Stimulated activated CD4-positive, alpha-beta T cell treated with anti-CD3 and anti-CD28 coated beads, Interleukin-15, amount 100 ng/mL, for 24 hours (primary cell): ENCODE measurements around the gene GALK1.
"Not testable (repeated sequence)": the region's sequence is repeated elsewhere in the genome, so short reads cannot be mapped to it uniquely, and the experiment has no call there.

ENCODE experiments used
- DNase-seq: peaks from one replicate; pipeline ENCODE4 v3.0.0-alpha.2; 2020

GALK1 gene

DNA sequence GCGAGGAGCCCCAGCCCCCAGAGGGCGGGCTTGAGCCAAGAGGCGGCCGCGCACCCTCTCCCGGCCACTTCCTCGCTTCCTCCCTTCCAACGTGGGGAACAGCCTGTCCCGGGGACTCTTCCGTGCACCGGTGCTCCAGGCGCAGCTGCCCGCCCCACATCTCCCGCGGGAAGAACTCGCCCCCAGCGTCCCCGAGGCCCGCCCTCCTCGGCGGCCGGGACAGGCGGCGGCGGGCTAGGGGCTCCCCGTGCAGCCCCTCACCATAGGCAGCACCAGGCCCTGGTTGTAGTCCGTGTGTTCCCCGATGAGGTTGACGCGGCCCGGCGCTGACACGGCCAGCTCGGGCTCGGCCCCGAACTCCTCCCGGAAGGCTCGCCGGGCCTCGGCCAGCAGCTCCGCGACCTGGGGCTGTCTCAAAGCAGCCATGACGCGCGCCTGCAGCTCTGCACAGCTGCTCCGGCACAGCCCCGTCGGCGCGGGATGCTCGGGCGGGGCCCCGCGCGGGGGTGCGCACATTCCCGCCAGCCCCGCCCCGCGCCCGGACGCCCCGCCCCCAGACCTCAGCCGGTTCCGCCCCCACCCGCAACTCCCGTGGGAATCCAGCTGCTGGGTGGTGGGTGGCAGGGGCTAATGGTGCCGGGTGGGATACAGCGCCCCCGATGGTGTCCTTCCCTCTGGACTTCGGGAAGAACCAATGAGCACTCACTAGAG is at the start of gene GALK1:
Gene GALK1 (minus strand): TSS at position 482 of the 711 bp plus-strand sequence. CDS start 56 bp downstream, at position 426.
- peak; percentile 84 for DNase-seq

DNA sequence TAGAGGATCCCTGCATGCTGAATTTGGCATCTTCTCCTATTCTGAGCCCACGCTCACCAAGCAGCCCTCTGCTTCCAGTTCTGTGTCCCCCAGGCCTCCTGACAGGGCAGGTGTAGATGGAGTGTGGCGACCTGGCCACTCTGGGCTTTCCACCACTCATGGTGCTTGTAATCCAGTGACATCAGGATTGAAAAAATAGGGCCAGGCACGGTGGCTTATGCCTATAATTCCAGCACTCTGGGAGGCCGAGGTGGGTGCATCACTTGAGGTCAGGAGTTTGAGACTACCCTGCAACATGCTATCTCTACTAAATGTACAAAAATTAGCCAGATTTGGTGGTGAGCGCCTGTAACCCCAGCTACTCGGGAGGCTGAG is 49.0 kb upstream of the GALK1 start:
- DNase-seq: no peak

DNA sequence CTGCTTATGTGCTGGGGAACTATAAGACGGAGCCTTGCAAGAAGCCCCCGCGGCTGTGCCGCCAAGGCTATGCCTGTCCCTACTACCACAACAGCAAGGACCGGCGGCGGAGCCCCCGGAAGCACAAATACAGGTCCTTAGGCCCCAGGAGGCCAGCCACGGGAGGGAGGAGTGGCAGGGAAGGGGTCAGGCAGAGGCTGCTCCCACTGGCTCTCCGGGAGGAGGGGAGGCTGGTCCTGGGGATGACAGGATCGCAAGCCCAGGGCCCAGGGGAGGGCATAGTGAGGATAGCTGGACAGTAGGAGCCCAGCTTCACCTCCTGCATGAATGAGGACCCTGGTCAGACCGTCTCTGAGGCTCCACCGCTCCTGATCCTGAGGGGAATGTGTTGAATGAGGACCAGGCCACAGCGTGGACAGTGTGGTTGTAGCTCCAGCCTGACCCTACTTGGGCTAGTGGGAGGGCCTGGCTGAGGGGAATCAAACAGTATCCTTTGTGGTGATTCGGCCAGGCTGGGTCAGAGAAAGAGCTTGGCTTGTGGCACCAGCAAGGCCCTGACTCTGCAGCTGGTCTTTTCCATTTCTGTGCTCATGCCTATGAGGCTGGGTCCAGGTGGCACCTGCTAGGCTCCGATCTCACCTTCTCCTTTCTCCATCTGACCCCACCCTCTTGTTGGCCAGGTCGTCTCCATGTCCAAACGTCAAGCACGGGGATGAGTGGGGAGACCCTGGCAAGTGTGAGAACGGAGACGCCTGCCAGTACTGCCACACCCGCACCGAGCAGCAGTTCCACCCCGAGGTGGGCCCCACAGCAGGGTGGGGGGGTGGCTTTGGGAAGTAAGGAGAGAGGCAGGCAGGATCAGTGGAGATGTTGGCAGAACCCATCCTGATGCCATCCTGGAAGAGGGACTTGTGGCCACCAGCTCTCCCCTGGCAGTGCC is 48.4 kb upstream of the GALK1 start:
- DNase-seq: no peak

DNA sequence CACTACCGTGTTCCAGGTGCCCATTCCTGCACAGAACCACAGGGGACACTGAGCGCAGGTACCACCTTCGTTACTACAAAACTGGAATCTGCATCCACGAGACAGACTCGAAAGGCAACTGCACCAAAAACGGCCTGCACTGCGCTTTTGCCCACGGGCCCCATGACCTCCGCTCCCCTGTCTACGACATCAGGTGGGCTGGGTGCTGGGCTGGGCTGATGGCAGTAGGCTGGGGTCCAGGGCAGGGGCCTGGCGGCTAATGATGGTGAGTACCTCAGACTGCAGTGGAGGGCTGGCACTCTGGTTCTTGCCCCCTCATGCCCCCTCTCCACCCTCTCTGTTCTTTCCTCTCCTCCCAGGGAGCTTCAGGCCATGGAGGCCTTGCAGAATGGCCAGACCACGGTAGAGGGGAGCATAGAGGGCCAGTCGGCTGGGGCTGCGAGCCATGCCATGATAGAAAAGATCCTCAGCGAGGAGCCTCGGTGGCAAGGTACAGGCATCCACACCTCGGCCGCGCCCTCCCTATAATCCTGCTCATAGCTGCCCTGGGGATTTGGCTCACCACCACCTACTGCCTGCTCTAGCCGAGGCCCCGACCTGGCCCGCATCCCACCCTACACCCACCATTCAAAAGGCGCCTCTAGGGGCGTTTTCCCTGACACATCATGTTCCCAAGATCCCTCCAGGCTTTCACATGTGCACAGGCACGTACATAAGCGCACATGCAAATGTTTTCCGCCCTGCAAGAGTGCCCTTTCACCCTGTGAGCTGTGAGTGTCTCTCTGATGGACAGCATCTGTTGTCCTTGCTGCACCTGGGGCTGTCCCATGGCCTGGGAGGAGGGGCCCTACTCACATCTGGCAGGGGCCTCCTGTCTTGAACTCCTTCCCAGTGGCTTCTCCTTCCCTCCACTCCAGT is 47.4 kb upstream of the GALK1 start:
- DNase-seq: no peak

DNA sequence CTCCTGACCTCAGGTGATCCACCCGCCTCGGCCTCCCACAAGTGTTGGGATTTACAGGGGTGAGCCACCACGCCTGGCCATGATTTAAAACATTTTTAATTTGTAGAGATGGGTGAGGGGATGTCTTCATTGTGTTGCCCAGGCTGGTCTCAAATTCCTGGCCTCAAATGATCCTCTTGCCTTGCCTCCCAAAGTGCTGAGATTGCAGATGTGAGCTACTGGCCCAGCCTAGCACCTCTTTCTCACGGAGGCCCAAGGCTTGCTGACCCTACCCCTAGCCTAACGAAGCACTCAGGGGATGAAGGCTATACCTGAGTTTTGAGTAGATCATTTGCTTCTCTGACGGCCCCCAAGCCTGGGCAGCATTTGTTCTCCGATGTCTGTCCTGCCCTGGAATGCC is 46.2 kb upstream of the GALK1 start:
- no peak for DNase-seq

DNA sequence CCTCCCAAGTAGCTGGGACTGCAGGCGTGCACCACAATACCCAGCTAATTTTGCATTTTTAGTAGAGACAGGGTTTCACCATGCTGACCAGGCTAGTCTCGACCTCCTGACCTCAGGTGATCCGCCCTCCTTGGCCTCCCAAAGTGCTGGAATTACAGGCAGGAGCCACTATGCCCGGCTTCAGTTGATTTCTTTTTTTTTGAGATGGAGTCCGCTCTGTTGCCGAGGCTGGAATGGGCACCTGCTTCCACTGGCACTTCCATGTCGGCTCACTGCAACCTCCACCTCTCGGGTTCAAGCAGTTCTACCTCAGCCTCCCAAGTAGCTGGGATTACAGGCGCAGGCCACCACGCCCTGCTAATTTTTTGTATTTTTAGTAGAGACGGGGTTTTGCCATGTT is 45.8 kb upstream of the GALK1 start:
- DNase-seq: not testable (repeated sequence)

DNA sequence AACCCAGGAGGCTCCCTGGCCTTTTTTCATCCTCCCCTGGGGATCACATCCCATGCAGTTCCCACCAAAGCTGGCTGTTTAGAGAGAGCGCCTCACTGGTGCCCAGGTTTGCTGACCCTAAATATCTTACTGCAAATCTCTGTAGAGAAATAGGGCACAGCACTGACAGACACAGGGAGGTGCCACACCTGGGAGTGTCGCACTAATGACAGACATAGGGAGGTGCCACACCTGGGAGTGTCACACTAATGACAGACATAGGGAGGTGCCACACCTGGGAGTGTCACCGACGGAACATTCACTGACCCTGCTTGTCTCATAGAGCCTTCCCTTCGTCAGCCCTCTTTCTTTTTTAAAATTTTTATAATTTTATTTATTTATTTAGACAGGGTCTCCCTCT is 45.2 kb upstream of the GALK1 start:
- DNase-seq: no peak

DNA sequence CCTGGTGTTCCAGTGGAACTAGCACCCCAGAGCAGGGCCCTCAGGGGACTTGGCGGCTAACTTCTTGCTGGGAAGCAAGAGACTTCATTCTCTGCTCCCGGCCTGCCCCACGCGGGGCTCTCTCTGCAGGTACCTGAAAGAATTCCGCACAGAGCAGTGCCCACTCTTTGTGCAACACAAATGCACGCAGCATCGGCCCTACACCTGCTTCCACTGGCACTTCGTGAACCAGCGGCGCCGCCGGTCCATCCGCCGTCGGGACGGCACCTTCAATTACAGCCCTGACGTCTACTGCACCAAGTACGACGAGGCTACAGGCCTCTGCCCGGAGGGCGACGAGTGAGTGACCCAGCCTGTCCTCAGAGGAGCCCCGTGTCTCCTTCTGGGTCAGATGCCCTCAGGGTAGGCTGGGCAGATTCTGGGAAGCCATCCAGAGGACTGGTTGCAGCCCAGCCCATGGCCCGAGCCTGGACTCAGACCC is 44.7 kb upstream of the GALK1 start:
- no peak for DNase-seq

DNA sequence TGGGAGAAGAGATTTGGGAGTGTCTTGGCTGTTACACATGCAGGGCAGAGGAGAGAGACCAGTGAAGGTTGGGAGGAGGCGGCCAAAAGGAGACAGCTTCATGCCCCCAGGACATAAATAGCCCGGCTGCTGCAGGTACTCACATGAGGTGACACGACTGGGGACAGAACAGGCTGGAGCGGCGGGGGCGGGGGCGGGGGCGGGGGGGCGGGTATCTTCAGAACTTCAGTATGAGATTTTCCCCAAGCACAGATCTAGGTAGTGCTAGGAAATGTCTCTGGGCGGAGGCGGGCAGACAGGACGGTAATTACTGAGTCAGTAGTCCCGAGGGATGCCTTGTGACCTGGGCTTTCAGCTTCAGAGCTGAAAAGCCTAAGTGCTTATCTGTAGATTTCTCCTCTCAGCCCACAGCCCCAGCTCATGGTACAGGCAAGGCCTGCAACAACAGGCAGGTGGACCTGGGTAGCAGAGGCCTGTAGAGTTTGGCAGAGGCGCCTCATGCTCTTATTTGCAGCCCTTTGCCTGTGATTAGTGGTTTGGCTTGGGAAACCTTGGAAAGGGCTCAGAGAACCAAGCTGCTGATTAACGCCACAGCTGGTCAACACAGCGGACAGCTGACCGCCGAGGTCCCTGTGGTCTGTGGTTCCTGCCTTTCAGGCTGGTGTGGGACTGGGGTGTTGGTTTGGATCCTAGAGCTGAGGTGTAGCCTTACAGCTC is 44.1 kb upstream of the GALK1 start:
- DNase-seq: no peak

DNA sequence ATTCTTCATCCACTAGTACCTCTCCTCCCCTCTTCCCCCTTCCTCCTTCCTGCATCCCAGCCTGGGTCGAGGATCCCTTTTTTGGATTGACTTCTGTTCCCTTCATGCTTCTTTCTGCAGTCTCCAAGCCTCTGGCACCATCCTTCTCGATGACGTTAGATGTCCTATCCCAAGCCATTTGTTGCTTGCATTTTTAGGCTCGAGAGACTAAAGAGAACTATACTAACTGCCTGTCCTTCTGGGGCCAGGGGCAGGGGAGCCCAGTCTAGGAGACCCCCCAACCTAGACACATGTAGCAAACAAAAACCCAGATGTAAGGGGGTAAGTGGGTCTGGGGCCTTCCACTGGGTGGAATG is 43.5 kb upstream of the GALK1 start:
- DNase-seq: no peak

DNA sequence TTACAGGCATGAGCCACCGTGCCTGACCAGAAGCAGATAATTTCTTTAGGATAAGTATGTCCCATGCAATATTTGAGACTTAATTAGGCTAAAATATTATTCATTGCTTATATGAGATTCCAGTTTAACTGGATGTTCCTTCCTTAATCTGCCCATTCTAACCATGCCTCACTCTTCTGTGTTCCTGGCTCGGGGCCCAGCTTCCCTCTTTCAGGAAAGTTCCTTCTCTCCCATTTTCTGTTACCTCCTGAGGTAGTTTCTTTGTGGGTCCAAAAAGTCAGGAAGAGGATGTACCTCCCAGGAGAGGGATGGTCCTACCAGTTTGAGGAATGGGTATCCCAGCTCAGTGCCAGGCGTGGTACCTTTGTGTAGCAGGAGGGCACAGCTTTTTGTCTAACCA is 42.9 kb upstream of the GALK1 start:
- no peak for DNase-seq

DNA sequence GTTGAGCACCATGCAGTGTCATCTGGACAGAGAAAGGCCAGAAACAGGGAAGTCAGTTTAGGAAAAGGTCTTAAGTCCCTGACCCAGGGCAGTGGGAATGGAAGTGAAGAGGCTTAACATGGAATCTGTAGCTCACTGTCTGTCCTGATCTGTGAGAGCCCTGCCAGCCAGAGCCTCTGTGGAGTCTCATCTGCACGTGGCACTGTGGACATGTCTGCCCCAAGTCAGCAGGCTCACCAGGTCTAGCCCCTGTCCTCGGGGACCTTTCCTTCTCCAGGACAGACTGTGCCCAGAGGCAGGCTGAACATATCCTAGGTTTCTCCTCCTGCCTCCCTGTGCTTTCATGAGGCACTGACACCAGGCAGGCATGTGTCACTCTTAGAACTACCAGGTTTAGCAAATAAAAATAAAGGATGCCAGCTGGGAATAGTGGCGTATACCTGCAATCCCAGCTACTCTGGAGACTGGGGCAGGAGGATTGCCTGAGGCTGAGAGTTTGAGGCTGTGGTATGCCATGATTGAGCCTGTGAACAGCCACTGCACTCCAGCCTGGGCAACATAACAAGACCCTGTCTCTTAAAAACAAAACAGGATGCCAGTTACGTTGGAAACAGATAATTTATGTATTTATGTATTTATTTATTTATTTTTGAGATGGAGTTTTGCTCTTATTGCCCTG is 42.0 kb upstream of the GALK1 start:
- no peak for DNase-seq

DNA sequence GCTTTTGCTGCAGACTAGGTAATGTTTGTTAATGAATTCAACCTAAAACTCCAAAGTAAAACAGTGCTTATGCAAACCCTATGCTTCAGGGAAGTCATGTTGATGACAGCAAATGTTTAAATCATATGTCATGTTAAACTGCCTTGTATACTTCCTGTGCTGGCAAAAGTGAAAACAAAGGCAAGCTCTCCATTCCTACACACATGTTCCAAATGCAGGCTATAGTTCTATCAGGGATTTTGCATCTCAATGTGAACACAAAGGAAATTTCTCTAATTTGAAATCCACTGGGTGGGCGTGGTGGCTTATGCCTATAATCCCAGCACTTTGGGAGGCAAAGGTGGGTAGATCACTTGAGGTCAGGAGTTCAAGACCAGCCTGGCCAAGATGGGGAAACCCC is 38.9 kb upstream of the GALK1 start:
- DNase-seq: no peak

DNA sequence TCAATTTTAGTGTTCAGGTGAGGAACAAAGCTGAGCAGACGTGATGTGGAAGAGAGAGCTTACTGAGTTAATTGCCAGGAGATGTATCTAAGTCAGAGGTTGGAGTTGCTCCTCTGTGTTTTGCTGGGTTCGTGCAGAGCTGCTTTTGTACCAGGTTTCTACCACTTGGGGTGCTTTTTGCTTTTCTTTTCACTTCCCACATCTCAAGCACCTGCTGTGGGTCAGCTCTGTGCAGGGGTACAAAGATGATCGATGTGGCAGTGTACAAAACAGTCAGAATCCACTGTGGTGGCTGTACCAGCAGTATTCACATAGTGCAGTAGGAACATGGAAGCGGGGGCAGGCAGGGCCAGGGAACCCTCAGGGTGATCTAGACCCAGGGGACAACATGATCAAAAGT is 34.4 kb upstream of the GALK1 start:
- DNase-seq: no peak

DNA sequence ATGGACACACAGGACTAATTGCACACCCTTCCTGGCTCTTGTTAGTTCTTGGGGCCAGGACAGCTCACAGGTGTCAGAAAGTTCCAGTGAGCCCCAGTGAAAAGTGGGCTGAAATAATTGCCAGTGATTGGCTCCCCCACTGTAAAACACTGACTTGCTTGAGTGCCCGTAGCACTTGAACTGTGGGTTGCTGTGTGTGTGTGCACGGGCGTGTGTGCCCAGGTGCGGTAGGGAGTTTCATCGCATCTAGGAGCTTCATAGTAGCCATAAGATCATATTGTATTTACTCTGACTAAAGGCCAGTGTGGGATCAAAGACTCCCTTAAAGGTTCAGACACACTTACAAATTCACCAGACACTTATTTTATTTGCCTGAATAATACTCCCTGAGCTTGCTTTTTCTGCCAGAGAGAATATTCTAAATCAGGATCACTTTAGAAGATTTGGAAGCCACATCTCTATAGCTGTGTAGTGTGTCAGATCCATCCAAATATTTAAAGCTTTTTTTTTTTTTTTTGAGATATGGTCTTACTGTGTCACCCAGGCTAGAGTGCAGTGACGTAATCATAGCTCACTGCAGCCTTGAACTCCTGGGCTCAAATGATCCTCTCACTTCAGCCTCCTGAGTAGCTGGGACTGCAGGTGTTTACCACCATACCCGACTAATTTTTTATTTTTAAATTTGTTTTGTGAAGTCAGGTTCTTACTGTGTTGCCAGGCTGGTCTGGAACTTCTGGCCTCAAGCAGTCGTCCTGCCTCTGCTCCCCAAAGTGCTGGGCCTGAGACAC is 31.0 kb upstream of the GALK1 start:
- DNase-seq: no peak

DNA sequence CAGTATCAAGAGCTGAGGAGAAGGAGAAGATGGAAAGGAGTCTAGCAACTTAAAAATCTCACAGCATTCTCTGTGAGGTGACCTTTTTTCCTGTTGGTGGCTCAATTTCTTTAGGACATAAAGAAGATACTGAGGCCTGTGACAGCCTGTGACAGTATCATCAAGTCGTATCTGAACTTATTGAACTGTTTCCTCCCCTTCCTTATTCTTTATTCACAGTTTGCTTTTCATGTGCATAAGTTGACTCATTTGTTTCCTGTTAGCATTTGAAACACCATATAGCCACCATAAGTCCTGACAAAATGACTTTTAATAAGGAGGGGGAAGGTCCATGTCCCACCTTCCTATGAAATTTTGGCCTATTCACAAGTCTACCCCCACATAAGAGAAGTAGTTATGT is 28.5 kb upstream of the GALK1 start:
- DNase-seq: no peak

DNA sequence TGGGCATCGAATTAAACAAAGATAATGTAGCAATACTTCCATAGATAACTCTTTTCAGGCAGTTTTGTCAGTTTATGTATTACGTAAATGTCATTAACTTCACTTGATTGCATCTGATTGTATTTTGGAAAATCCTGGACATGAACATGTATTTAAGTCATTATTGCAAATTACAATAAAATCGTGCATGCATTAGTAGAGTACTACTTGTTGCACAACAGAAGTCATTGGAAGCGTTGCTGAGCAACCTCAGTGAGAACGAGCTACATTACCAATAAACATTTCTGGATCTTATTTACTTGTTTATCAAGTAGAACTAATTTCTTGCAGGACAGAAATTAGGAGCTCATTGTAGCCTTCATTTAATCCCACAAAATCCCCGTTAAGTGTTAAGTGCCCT is 26.3 kb upstream of the GALK1 start:
- DNase-seq: no peak

DNA sequence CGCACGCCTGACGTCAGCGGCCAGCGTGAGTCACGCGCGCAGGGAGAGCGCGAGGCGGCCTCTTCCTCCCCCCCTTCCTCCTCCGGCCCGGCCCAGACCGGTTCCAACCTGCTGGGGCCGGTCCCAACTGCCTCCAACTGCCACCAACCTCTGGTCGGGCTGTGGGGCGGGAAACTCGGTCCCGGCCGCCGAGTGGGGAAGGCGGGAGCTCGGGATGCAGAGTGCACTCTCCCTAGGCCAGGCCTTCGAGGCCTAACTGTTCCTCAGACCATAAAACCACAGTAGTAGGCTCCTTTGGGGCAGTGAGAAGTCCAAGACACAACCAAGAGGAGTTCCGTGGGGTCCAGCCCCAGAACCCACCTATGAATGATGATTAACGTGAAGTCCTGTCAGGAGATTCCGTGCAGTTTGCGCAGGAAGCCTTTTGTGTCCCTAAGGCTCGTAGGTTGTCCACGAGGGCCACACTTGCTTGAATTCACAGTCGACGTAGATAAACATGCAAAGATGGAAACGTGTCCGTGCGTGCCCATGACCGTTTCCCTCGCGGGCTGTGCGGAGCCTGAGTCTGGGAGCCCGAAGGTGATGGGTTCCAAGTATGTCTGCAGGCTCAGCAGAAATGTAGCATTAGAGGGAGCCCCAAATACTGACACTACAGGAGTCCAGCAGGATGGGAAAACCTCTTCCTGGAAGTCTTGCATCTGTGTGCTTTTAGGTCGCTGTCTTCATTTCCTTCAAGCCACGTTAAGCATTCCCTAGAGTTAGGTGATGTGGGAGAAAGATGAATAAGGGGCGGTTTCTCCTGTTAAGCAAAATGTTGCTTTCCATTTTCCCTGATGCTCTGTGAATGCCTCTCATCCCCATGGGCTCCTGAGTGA is 20.3 kb upstream of the GALK1 start:
- peak; percentile 90 for DNase-seq

DNA sequence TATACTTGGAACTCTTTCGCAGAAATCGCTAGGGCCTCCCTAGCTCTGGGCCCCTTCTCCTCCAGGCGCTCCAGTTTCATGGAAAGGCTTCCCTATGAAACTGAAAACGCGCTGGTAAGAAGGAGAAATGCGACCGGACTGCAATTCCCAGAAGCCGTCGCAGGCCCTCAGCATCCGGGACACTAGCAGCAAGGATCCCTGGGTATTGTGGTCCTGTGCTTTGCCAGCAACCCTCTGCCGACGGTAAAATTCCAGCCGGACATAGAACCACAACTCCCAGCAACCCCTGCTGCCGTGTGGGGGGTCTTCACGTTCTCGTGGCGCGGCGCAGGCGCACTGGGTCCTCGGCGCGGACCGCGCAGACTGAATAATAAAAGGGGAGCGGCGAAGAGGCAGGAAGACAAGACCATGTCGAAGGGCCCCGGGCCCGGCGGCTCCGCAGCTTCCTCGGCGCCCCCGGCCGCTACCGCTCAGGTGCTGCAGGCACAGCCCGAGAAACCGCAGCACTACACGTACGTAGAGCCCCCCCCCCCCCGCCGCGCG is 19.6 kb upstream of the GALK1 start, which contains the start of gene UNK:
Gene UNK (plus strand): TSS at position 334 of the 543 bp plus-strand sequence. CDS start 75 bp downstream, at position 409.
- peak; percentile 95 for DNase-seq
